HCT116 (cell line): Measurements from ENCODE around the gene TAS1R1. TPM values are rescaled to one million over a fixed set of nuclear protein-coding genes. Genes with fewer than 3 reads are reported as not detected.

Source experiments
- ATAC-seq: fragments of 200-7000 bp; cut with Tn5 transposase; 2 replicates; pipeline ENCODE4 v1.9.1; 2020; ENCODE audit warnings: mild to moderate bottlenecking, moderate library complexity
- BruUV-seq: library from RNA; stranded (reverse); fragments of 400-500 nt; replicated peaks from 2 replicates; lab custom pipeline; 2021; lab: Mats Ljungman, UMichigan
- CTCF ChIA-PET: fragments of 300-600 bp; sonication (Branson Sonifier 250); formaldehyde crosslinking; loops from one replicate; lab custom pipeline; 2021; ENCODE audit warnings: antibody characterized with exemption; lab: Charles Lee
- POLR2A ChIA-PET: fragments of 300-600, 350-600 bp; sonication (Branson Sonifier 250); formaldehyde crosslinking; loops from one replicate; lab custom pipeline; 2021; ENCODE audit warnings: antibody characterized with exemption; lab: Charles Lee
- RAD21 ChIA-PET, 2 experiments: fragments of 300-600 bp; sonication (Branson Sonifier 250); formaldehyde crosslinking; loops; one replicate each; lab custom pipeline; 2023; ENCODE audit warnings: low total read pairs in 2 of 2; ENCODE audit not compliant: uncharacterized antibody in 2 of 2, unreplicated experiment in 2 of 2, low non-redundant PET in 1 of 2; lab: Charles Lee
- DNase-seq: peaks from one replicate; pipeline ENCODE4 v3.0.0-alpha.2; 2010; ENCODE audit warnings: low read depth, low spot score
- H2AFZ ChIP-seq: fragments of 200-600 bp; shearing (Covaris generic), sonication (generic); 2 replicates; pipeline ENCODE4 v1.6.1; 2017; ENCODE audit warnings: low read depth, mixed run types, mixed read lengths, antibody characterized with exemption, low read length; ENCODE audit not compliant: poor library complexity, severe bottlenecking
- H3K27ac ChIP-seq: 2 replicates; pipeline ENCODE4 v1.5.1; 2012; ENCODE audit warnings: low read depth, low read length
- H3K27me3 ChIP-seq: fragments of 200-600 bp; sonication (generic); 2 replicates; pipeline ENCODE4 v1.6.1; 2016; ENCODE audit warnings: mixed run types, low read length, mixed read lengths; ENCODE audit not compliant: insufficient read depth
- H3K36me3 ChIP-seq, 2 experiments: fragments of 200-500 bp in 1 of 2; fragments of 200-600 bp in 1 of 2; sonication (Bioruptor generic) in 1 of 2; sonication (generic) in 1 of 2; 2 replicates each; pipeline versions ENCODE4 v1.5.1 to v1.6.1; 2014 to 2016; ENCODE audit warnings: low read length in 2 of 2, inconsistent platforms in 1 of 2, mixed read lengths in 1 of 2, mixed run types in 1 of 2; ENCODE audit not compliant: insufficient read depth in 2 of 2, control insufficient read depth in 1 of 2
- H3K4me1 ChIP-seq, 2 experiments: fragments of 200-600 bp in 1 of 2; sonication (generic) in 1 of 2; 2 replicates each; pipeline versions ENCODE4 v1.5.1 to v1.6.1; 2012 to 2017; ENCODE audit warnings: low read length in 2 of 2, inconsistent platforms in 1 of 2, mild to moderate bottlenecking in 1 of 2, mixed read lengths in 1 of 2, mixed run types in 1 of 2, moderate library complexity in 1 of 2; ENCODE audit not compliant: insufficient read depth in 2 of 2, control insufficient read depth in 1 of 2
- H3K4me2 ChIP-seq: fragments of 200-600 bp; sonication (generic); 2 replicates; pipeline ENCODE4 v1.6.1; 2017; ENCODE audit warnings: mixed run types, low read length, mixed read lengths
- H3K4me3 ChIP-seq, 2 experiments: fragments of 200-600 bp in 1 of 2; sonication (generic) in 1 of 2; replicated peaks in 1 of 2; 2 replicates each; pipeline ENCODE4 v1.5.1; 2011 to 2016; ENCODE audit warnings: low read length in 2 of 2, control low read depth in 1 of 2, low read depth in 1 of 2, mild to moderate bottlenecking in 1 of 2, mixed read lengths in 1 of 2, mixed run types in 1 of 2
- H3K79me2 ChIP-seq: fragments of 200-600 bp; sonication (generic); 2 replicates; pipeline ENCODE4 v1.6.1; 2017; ENCODE audit warnings: mild to moderate bottlenecking, mixed run types, low read length, moderate library complexity, mixed read lengths; ENCODE audit not compliant: insufficient read depth
- H3K9ac ChIP-seq: fragments of 200-600 bp; sonication (generic); 2 replicates; pipeline ENCODE4 v1.6.1; 2016; ENCODE audit warnings: low read length, mixed read lengths
- H3K9me2 ChIP-seq: fragments of 200-600 bp; sonication (generic), shearing (Covaris generic); 2 replicates; pipeline ENCODE4 v1.6.1; 2017; ENCODE audit warnings: mixed run types, mild to moderate bottlenecking, moderate library complexity; ENCODE audit not compliant: insufficient read depth
- H3K9me3 ChIP-seq, 2 experiments: fragments of 200-500 bp in 1 of 2; fragments of 200-600 bp in 1 of 2; sonication (Bioruptor generic) in 1 of 2; sonication (generic) in 1 of 2; 2 replicates each; pipeline ENCODE4 v1.6.1; 2014 to 2017; ENCODE audit warnings: low read length in 2 of 2, mixed read lengths in 2 of 2, inconsistent platforms in 1 of 2, low read depth in 1 of 2, mild to moderate bottlenecking in 1 of 2, mixed run types in 1 of 2, moderate library complexity in 1 of 2; ENCODE audit not compliant: control insufficient read depth in 1 of 2, insufficient read depth in 1 of 2
- H4K20me1 ChIP-seq: fragments of 200-600 bp; sonication (generic), shearing (Covaris generic); 2 replicates; pipeline ENCODE4 v1.6.1; 2017; ENCODE audit warnings: mixed run types, mild to moderate bottlenecking, moderate library complexity; ENCODE audit not compliant: insufficient read depth
- ATF3 ChIP-seq: IDR thresholded peaks from 2 replicates; pipeline ENCODE4 v1.6.1; 2012
- CBX3 ChIP-seq: IDR thresholded peaks from 2 replicates; pipeline ENCODE4 v1.6.1; 2012; ENCODE audit warnings: low read depth
- CEBPB ChIP-seq: IDR thresholded peaks from 2 replicates; pipeline ENCODE4 v1.6.1; 2012; ENCODE audit warnings: low read depth
- CTCF ChIP-seq, 3 experiments: fragments of 200-600 bp in 1 of 3; sonication (generic) in 1 of 3; IDR thresholded peaks in 2 of 3; conservative IDR thresholded peaks in 1 of 3; 2 replicates each; pipeline ENCODE4 v1.5.1; 2012 to 2017; ENCODE audit warnings: low read depth in 2 of 3, low read length in 2 of 3, antibody characterized with exemption in 1 of 3, borderline replicate concordance in 1 of 3, control low read depth in 1 of 3, mild to moderate bottlenecking in 1 of 3, mixed read lengths in 1 of 3, mixed run types in 1 of 3, moderate library complexity in 1 of 3; ENCODE audit not compliant: insufficient read depth in 1 of 3
- EZH2 ChIP-seq: fragments of 200-600 bp; sonication (generic); IDR thresholded peaks from 2 replicates; pipeline ENCODE4 v1.6.1; 2017; ENCODE audit warnings: antibody characterized with exemption, mixed run types
- JUND ChIP-seq: IDR thresholded peaks from 2 replicates; pipeline ENCODE4 v1.6.1; 2012
- MAX ChIP-seq: IDR thresholded peaks from 2 replicates; pipeline ENCODE4 v1.6.1; 2012
- POLR2A ChIP-seq: IDR thresholded peaks from 2 replicates; pipeline ENCODE4 v1.7.0; 2011; ENCODE audit warnings: borderline replicate concordance; ENCODE audit not compliant: insufficient read depth, insufficient read length; ENCODE audit errors: extremely low read depth
- POLR2AphosphoS5 ChIP-seq: IDR thresholded peaks from 2 replicates; pipeline ENCODE4 v1.6.1; 2011; ENCODE audit warnings: mild to moderate bottlenecking, low read depth, low read length, moderate library complexity
- RAD21 ChIP-seq: IDR thresholded peaks from 2 replicates; pipeline ENCODE4 v1.6.1; 2012; ENCODE audit warnings: low read depth, mild to moderate bottlenecking
- SIN3A ChIP-seq: IDR thresholded peaks from 2 replicates; pipeline ENCODE4 v1.6.1; 2012; ENCODE audit warnings: low read depth
- SRF ChIP-seq: IDR thresholded peaks from 2 replicates; pipeline ENCODE4 v1.6.1; 2012; ENCODE audit warnings: low read depth
- ZFX ChIP-seq: fragments of 450-650 bp; IDR thresholded peaks from 2 replicates; pipeline ENCODE4 v1.6.1; 2017
- intact Hi-C: fragments of 100-400 bp; cut with micrococcal nuclease; formaldehyde crosslinking; loops from 2 replicates; pipeline ENCODE4 v1.10.0; 2022
- total RNA-seq: library from RNA; stranded (reverse); gene quantifications from one replicate; pipeline ENCODE4 v1.2.1, GENCODE V29; 2021; ENCODE audit not compliant: unreplicated experiment

Gene TAS1R1
- total RNA-seq, 1 experiment from 2014 or later, result not detected

GRCh38 chr1:6521536-6521935, 33.6 kb upstream of the TAS1R1 start:
- H2AFZ ChIP-seq, result no peak overlapping the region
- DNase-seq (no peak), ATAC-seq (no peak)
- no peak overlapping the region for H3K27ac ChIP-seq
- H3K4me2 ChIP-seq, result no peak overlapping the region
- TSS peak; percentile 24 for BruUV-seq
- H3K79me2 ChIP-seq, result no peaks in the 10 kb centered on the region; the same call in 1 of the 2 replicates
- H3K36me3 ChIP-seq, result peaks cover 6 to 11% of the 10 kb centered on the region in 2 experiments; a peak in 3 of 4 replicates
- ChIA-PET POLR2A (interaction anchor here (1.6 kb wide), 1 partner anchor 30 kb away, joined by 3 read pairs; the partner anchor contains the start of gene PLEKHG5), RAD21 (no interaction called here), CTCF (interaction anchor here (0.9 kb wide), 1 partner anchor 31 kb away, joined by 4 read pairs; no protein-coding TSS in a partner anchor)
- TF ChIP-seq RAD21 (no peak), POLR2AphosphoS5 (no peak), JUND (no peak), MAX (no peak), POLR2A (no peak), CBX3 (no peak), ATF3 (no peak), CTCF (IDR thresholded peaks at IDR 0.05 in 2 of 3, conservative IDR thresholded peaks at IDR 0.05 in 1 of 3; ENCODE audit: borderline replicate concordance in 1 of 3, insufficient read depth in 1 of 3, low read depth in 2 of 3, low read length in 2 of 3) (no peak), ZFX (no peak), EZH2 (no peak), SRF (no peak), SIN3A (no peak), CEBPB (no peak)
- no peaks in the 10 kb centered on the region for H4K20me1 ChIP-seq
- no peaks in the 10 kb centered on the region for H3K9me2 ChIP-seq
- intact Hi-C loops, result no loop called here
- H3K9me3 ChIP-seq, result no peaks in the 10 kb centered on the region
- H3K27me3 ChIP-seq, result no peaks in the 10 kb centered on the region
- no peak overlapping the region for H3K9ac ChIP-seq
- no peak overlapping the region for H3K4me3 ChIP-seq
- peaks cover 0 to 10% of the 10 kb centered on the region in 2 experiments; a peak in 2 of 4 replicates for H3K4me1 ChIP-seq
